Lower lobe of right lung (tissue), 2 donors: Measurements from ENCODE around the gene UBE2J2. TPM values are rescaled to one million over a fixed set of nuclear protein-coding genes. Genes with fewer than 3 reads are reported as not detected.

Experiments used
- ATAC-seq, 2 donors: fragments of 200-7000 bp; cut with Tn5 transposase; one replicate each; pipeline ENCODE4 v1.9.1; 2020 to 2022; ENCODE audit warnings: mild to moderate bottlenecking in 2 of 2, moderate library complexity in 2 of 2
- DNase-seq: peaks from one replicate; pipeline ENCODE4 v3.0.0-alpha.2; 2020
- H3K27ac ChIP-seq: fragments of 200-600 bp; one replicate; pipeline ENCODE4 v1.8.0; 2022
- H3K27me3 ChIP-seq: fragments of 200-600 bp; one replicate; pipeline ENCODE4 v1.8.0; 2022; ENCODE audit warnings: low read depth
- H3K36me3 ChIP-seq: fragments of 200-600 bp; one replicate; pipeline ENCODE4 v1.8.0; 2022; ENCODE audit warnings: mild to moderate bottlenecking
- H3K4me1 ChIP-seq: fragments of 200-600 bp; one replicate; pipeline ENCODE4 v1.8.0; 2022
- H3K4me3 ChIP-seq: fragments of 200-600 bp; one replicate; pipeline ENCODE4 v1.8.0; 2022; ENCODE audit warnings: mild to moderate bottlenecking
- H3K9me3 ChIP-seq: fragments of 200-600 bp; one replicate; pipeline ENCODE4 v1.8.0; 2022
- intact Hi-C: fragments of 100-400 bp; cut with DNase I; formaldehyde crosslinking; loops from one replicate; pipeline ENCODE4 v1.11.0; 2022
- total RNA-seq: library from RNA; stranded (reverse); fragmentation: NEBNext Ultra II Directional; extraction: Animal tissue kit (Norgen Biotek cat#: 25700); gene quantifications from one replicate; pipeline ENCODE4 v1.2.1, GENCODE V29; 2021
- TF ChIP-seq, protein P1 (sequence below): fragments of 200-600 bp; IDR thresholded peaks from one replicate; pipeline ENCODE4 v1.8.0; 2022; ENCODE audit warnings: antibody characterized with exemption, mild to moderate bottlenecking
- donor health status: DM: no; HTN: yes; CAD: no; lungs with severe emphysema.

UBE2J2 gene
- total RNA-seq, 1 donor from 2014 or later, result 49.9 TPM

DNA sequence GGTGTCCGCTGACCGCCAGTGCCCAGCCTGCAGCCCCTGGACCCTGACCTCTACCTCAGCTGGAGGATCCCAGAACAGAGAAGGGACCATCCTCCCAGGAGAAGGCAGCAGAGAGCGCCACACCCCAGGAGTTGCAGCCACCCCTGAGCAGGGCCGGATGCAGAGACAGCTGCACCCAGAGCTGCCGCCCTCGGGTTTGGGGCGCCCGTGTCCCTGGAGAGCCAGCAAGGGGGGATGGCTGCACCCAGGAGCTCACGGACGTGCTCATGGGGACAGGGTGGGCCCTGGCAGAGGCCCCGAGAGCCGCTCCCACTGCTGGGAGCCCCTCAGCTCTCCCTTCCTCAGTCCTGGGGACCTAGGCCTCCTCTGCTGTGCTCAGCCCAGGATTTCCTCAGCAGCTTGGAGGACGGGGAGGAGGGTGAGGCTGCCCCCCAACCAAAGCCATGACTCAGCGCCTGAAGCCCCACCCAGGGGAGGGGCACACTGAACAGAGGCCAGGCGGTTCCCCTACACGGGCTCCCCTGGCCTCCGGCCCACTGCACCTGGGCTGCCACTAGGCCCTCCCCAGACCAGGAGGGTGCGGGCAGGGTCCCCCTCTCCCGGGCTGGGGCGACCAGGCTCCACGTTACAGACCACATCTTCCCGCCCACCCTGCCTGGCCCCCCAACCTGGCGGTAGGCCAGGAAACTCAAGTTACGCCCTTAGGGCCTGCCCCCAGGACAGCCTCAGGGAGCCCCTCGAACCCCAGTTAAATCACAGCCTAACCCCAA, 31.8 kb upstream of the UBE2J2 start:
- Histone ChIP-seq H3K9me3 (no peaks in the 10 kb centered on the region), H3K36me3 (peaks cover 10% of the 10 kb centered on the region), H3K4me3 (peak overlapping the region; percentile 93), H3K27me3 (no peaks in the 10 kb centered on the region), H3K27ac (peak overlapping the region; percentile 64), H3K4me1 (peaks cover 46% of the 10 kb centered on the region)
- peak; percentile 66 for DNase-seq
- intact Hi-C loops, result no loop called here
- peak; percentile 2 to 5 for ATAC-seq
- TF ChIP-seq, protein P1, sequence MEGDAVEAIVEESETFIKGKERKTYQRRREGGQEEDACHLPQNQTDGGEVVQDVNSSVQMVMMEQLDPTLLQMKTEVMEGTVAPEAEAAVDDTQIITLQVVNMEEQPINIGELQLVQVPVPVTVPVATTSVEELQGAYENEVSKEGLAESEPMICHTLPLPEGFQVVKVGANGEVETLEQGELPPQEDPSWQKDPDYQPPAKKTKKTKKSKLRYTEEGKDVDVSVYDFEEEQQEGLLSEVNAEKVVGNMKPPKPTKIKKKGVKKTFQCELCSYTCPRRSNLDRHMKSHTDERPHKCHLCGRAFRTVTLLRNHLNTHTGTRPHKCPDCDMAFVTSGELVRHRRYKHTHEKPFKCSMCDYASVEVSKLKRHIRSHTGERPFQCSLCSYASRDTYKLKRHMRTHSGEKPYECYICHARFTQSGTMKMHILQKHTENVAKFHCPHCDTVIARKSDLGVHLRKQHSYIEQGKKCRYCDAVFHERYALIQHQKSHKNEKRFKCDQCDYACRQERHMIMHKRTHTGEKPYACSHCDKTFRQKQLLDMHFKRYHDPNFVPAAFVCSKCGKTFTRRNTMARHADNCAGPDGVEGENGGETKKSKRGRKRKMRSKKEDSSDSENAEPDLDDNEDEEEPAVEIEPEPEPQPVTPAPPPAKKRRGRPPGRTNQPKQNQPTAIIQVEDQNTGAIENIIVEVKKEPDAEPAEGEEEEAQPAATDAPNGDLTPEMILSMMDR, result no peak

DNA sequence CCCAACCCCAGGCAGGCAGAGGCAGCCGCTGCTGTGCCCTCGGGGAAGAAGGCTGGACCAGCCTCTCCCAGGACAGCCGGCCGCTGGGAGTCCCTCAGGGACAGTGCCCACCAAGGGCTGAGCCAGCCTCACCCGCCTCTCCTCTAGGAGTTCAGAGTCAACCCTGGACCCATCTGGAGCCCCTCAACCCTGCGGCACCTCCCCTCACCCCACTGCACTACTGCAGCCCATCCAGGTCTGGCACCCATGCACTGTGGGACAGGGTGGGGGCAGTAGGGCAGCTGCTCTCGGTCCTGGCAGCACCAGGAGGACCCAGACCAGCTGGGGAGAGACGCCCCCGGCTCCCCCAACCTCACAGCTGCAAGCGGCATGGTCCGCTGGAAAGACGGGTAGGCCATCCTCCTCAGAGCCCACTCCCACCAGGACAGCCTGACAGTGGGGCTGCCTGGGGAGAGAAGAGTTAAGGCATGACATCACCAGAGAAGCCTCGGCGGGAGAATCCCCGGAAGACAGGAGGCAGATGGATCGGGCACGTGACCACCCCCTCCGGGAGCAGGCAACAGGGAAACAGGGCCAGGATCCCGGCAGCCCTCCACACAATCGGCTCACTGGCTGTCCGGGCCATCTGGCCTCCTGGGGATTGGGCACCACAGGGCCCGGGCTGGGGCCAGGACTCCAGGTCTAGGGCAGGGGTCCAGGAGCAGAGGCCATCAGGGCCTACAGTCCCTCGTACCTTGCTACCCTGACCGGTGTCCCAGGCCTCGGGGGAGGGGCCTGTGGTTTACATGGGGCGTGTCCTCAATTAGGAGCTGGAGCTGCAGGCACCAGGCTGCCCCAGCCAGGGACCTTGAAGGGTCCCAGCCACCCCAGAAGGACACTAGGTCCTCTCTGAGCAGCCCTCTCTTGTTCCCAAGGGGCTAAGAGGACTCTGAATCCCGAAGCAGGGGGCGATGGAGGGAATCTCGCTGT, 31.0 kb upstream of the UBE2J2 start:
- DNase-seq (peak; percentile 69), ATAC-seq (no peak)
- intact Hi-C loops, result no loop called here
- peaks cover 8% of the 10 kb centered on the region for H3K36me3 ChIP-seq
- H3K4me1 ChIP-seq, result peaks cover 42% of the 10 kb centered on the region
- TF ChIP-seq, protein P1, result no peak
- peak overlapping the region; percentile 64 for H3K27ac ChIP-seq
- no peaks in the 10 kb centered on the region for H3K9me3 ChIP-seq
- H3K27me3 ChIP-seq, result no peaks in the 10 kb centered on the region
- peak overlapping the region; percentile 93 for H3K4me3 ChIP-seq

DNA sequence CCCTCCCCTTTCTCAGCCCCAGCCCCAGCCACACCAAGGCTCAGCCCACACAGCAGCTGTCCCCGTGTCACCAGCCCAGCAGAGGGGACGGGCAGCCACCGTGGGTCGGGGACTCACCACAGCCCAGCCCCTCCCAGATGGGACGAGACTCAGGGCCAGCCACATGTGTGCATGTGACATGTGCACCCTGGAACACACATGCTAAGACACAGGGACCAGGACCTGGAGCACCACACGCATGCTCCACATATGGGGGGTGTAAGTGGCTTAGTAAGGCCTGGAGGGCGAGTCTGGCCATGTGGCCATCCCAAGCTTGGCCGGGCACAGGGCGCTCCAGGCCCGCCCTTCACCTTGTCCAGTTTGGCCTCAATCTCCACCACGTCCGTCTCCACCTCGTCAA, 30.1 kb upstream of the UBE2J2 start:
- intact Hi-C loops, result no loop called here
- ATAC-seq, result no peak

DNA sequence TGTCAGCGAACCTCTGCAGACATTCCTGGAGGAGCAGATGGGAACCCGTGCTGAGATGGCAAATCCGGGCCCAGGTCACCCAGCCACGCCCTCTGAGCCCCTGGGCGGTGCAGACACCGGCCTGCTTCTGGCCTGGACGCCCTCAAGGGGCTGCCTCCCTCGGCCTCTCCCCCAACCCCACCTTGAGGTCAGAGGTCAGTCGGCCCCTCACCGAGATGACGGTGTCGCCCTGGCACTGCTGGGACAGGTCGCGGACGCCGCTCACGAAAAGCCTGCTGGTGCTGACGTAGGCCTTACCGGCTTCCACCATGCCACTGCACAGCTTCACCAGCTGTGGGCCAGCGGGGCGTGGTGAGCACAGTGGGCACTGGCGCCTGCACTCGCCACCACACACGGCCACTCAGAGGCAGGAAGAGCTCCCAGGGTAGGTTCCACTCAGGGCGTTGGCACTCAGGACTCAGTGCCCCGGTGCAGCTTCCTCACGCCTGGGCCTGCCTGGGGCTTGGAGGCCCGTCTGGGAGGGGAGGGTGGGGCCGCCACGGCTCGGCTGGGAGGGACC, 29.4 kb upstream of the UBE2J2 start:
- Histone ChIP-seq H3K4me3 (no peak overlapping the region), H3K9me3 (no peaks in the 10 kb centered on the region), H3K27ac (no peak overlapping the region), H3K27me3 (no peaks in the 10 kb centered on the region), H3K4me1 (peaks cover 34% of the 10 kb centered on the region), H3K36me3 (peaks cover 7% of the 10 kb centered on the region)
- DNase-seq, result no peak
- ATAC-seq, result no peak
- intact Hi-C loops, result no loop called here
- TF ChIP-seq, protein P1, result no peak

More for the DNA sequence above, 30.1 kb upstream of the UBE2J2 start:
- TF ChIP-seq, protein P1, result no peak
- Histone ChIP-seq H3K9me3 (no peaks in the 10 kb centered on the region), H3K4me1 (peaks cover 34% of the 10 kb centered on the region), H3K36me3 (peaks cover 7% of the 10 kb centered on the region), H3K27me3 (no peaks in the 10 kb centered on the region), H3K27ac (no peak overlapping the region), H3K4me3 (no peak overlapping the region)
- DNase-seq, result no peak

DNA sequence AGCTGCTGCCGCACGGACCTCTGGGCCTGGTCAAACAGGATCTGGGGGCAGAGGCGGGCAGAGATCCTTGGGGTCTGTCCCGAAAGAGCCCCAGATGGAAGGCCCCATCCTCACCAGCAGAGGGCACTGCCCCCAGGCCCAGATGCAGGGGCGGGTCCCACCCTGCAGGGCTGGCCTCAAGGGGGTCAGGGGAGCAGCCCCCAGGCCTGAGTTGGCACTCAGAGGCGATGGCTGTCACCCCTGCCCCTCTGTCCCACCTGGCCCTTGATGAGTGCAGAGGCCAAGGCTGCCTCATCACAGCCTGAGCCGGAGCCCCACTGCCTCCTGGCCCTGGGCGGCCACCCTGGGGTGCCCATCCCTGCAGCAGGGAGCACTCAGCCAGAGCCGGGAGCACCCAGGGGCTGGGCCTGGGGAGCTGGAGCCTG, 28.4 kb upstream of the UBE2J2 start:
- Histone ChIP-seq H3K27ac (no peak overlapping the region), H3K4me3 (no peak overlapping the region), H3K4me1 (peaks cover 33% of the 10 kb centered on the region), H3K36me3 (peaks cover 7% of the 10 kb centered on the region), H3K27me3 (no peaks in the 10 kb centered on the region), H3K9me3 (no peaks in the 10 kb centered on the region)
- intact Hi-C loops, result no loop called here
- DNase-seq (no peak), ATAC-seq (no peak)
- TF ChIP-seq, protein P1, result peak; percentile 39
